ENCODE results near the gene ATXN8OS.

- no peak for TF ChIP-seq CTCF (IDR thresholded peaks at IDR 0.05)
- TF ChIP-seq POLR2A (IDR thresholded peaks at IDR 0.05) = no peak
Observed at GRCh38 chr13:70125693-70126092, 18.1 kb downstream of the ATXN8OS start.
